ENCODE data around the gene PAQR8.
"Not testable (repeated sequence)": the region's sequence is repeated elsewhere in the genome, so short reads cannot be mapped to it uniquely, and the experiment has no call there.

PAQR8 gene

GRCh38 chr6:52377538-52378221 lies 15.7 kb downstream of the PAQR8 start:
- no peak for DNase-seq (ENCODE audit: low read depth)

GRCh38 chr6:52381249-52381648 lies 19.3 kb downstream of the PAQR8 start:
- DNase-seq (ENCODE audit: low read depth) = no peak

GRCh38 chr6:52384145-52384766 lies 22.3 kb downstream of the PAQR8 start:
- no peak for DNase-seq (ENCODE audit: low read depth)

- no peak for DNase-seq (ENCODE audit: low read depth)
Measured at GRCh38 chr6:52385074-52385473, 23.1 kb downstream of the PAQR8 start.

GRCh38 chr6:52388119-52388518 lies 26.2 kb downstream of the PAQR8 start:
- not testable (repeated sequence) for DNase-seq (ENCODE audit: low read depth)

- no peak for DNase-seq (ENCODE audit: low read depth)
Measured at GRCh38 chr6:52388790-52389189, 26.8 kb downstream of the PAQR8 start.

GRCh38 chr6:52389264-52389625 lies 27.3 kb downstream of the PAQR8 start:
- peak; percentile 28 for DNase-seq (ENCODE audit: low read depth)

GRCh38 chr6:52389626-52390360 lies 27.8 kb downstream of the PAQR8 start:
- peak; percentile 66 for DNase-seq (ENCODE audit: low read depth)

GRCh38 chr6:52390361-52390727 lies 28.4 kb downstream of the PAQR8 start:
- peak; percentile 79 for DNase-seq (ENCODE audit: low read depth)

- no peak for DNase-seq (ENCODE audit: low read depth)
Measured at GRCh38 chr6:52391599-52391998, 29.6 kb downstream of the PAQR8 start.

GRCh38 chr6:52392944-52393343 lies 31.0 kb downstream of the PAQR8 start:
- peak; percentile 91 for DNase-seq (ENCODE audit: low read depth)

GRCh38 chr6:52393780-52394179 lies 31.8 kb downstream of the PAQR8 start:
- no peak for DNase-seq (ENCODE audit: low read depth)

GRCh38 chr6:52394251-52394666 lies 32.3 kb downstream of the PAQR8 start:
- no peak for DNase-seq (ENCODE audit: low read depth)

- no peak for DNase-seq (ENCODE audit: low read depth)
Measured at GRCh38 chr6:52395969-52396368, 34.0 kb downstream of the PAQR8 start.

GRCh38 chr6:52399511-52400312 lies 37.8 kb downstream of the PAQR8 start:
- DNase-seq (ENCODE audit: low read depth) = peak; percentile 62

GRCh38 chr6:52400313-52401041 lies 38.5 kb downstream of the PAQR8 start:
- DNase-seq (ENCODE audit: low read depth) = no peak

GRCh38 chr6:52403086-52403485 lies 41.1 kb downstream of the PAQR8 start:
- no peak for DNase-seq (ENCODE audit: low read depth)

GRCh38 chr6:52403627-52404026 lies 41.7 kb downstream of the PAQR8 start:
- no peak for DNase-seq (ENCODE audit: low read depth)

GRCh38 chr6:52405243-52405642 lies 43.3 kb downstream of the PAQR8 start:
- DNase-seq (ENCODE audit: low read depth) = no peak

GRCh38 chr6:52407467-52407866 lies 45.5 kb downstream of the PAQR8 start:
- peak; percentile 28 for DNase-seq (ENCODE audit: low read depth)

GRCh38 chr6:52409499-52409898 lies 47.5 kb downstream of the PAQR8 start:
- peak; percentile 31 for DNase-seq (ENCODE audit: low read depth)

- peak; percentile 58 for DNase-seq (ENCODE audit: low read depth)
Measured at GRCh38 chr6:52410979-52411378, 49.0 kb downstream of the PAQR8 start.
